Epithelial cell of prostate (primary cell): ENCODE measurements around the gene AFAP1L1.

ENCODE experiments used
- DNase-seq: peaks from one replicate; pipeline ENCODE4 v3.0.0-alpha.2; 2011; ENCODE audit warnings: low read depth, low spot score
- H3K27ac ChIP-seq: fragments of 450-650 bp; 2 replicates; pipeline ENCODE4 v1.5.1; 2017; ENCODE audit warnings: mild to moderate bottlenecking

The AFAP1L1 gene

DNA sequence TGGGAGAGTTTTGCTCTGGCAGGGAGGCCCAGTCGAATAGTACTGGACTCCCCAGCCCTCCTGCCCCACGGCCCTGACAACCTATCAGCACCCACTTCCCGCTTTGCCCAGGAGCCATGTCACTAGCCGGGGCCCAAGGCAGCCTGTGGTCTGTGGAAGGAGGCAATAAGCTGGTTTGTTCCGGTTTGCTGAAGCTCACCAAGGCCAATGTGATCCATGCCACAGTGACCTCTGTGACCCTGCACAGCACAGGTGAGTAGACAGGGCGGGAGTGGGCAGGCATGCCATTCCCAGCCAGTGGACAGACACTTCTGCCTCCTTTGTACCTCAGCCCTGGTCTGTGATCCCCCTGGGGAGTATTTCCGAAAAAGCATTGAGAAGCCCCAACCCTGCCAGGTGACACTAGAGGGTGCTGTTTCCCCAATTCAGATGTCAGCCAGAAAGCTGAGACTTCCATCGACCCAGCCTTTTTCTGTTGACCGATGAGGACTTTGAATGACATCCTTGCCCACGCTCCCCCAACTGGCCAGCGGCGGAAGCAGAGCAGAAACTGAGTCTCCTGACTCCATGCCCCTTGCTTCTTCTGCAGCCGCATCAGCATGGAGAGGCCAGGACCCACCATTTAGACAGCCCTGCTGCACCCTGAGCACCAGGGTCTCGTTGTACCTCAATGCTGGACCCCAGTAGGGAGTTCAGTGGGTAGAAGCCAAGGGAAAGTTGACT is 95.8 kb downstream of the AFAP1L1 start:
- DNase-seq: no peak
- no peak overlapping the region for H3K27ac ChIP-seq

DNA sequence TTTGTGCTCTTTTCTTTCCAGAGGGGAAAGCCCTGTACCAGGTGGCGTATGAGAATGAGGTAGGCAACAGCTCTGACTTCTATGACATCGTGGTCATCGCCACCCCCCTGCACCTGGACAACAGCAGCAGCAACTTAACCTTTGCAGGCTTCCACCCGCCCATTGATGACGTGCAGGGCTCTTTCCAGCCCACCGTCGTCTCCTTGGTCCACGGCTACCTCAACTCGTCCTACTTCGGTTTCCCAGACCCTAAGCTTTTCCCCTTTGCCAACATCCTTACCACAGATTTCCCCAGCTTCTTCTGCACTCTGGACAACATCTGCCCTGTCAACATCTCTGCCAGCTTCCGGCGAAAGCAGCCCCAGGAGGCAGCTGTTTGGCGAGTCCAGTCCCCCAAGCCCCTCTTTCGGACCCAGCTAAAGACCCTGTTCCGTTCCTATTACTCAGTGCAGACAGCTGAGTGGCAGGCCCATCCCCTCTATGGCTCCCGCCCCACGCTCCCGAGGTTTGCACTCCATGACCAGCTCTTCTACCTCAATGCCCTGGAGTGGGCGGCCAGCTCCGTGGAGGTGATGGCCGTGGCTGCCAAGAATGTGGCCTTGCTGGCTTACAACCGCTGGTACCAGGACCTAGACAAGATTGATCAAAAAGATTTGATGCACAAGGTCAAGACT is 96.5 kb downstream of the AFAP1L1 start:
- no peak overlapping the region for H3K27ac ChIP-seq
- DNase-seq: no peak

DNA sequence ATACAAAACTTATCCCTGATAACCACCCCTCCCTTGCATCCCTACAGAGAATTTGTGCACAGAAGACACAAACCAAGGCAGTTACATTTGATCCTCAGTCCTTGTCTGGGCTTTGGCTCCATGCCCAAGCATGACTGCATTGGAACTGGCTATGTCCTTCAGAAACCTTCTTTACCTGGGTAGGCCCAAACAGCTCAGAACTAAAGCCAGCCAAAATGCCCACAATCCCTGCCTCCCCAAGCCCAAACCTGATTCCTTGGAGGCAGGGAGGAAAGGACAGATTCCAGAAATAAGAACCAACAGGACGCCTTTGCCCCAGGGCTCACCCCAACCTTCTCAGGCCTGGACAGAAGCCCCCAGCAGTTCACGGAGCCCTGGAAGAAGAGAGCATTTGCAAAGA is 99.2 kb downstream of the AFAP1L1 start:
- H3K27ac ChIP-seq: no peak overlapping the region
- DNase-seq: no peak

DNA sequence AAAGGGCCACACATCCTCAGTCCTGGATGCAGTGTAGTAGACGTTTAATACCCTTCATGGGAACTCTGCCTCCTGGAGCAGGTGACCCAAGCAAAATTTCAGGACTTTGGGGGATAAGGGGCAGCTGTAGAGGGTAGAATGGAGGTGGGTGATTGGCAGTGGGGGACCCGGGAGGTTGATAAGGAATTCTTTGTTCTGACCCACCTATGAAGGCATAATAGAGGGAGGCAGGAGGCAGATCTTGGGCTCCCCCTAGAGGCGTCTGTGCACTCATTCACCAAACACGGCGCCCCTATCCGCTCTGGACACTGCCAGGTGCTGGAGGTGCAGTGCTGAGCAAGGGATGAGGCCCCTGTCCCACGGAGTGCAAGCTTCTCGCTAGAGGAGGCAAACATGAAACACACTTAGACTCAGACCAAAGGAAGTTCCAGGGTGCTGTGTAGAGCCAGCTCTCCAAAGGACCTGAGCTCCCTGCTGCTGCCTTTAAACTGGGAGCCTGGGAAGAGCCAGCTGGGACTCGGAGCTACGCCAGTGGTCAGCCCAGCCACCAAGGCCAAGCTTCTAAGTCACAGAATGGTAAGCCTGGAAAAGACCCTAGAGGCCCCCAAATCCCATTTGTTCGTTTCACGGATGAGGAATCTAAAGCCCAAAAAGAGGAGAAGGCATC is 99.8 kb downstream of the AFAP1L1 start:
- no peak overlapping the region for H3K27ac ChIP-seq
- no peak for DNase-seq

DNA sequence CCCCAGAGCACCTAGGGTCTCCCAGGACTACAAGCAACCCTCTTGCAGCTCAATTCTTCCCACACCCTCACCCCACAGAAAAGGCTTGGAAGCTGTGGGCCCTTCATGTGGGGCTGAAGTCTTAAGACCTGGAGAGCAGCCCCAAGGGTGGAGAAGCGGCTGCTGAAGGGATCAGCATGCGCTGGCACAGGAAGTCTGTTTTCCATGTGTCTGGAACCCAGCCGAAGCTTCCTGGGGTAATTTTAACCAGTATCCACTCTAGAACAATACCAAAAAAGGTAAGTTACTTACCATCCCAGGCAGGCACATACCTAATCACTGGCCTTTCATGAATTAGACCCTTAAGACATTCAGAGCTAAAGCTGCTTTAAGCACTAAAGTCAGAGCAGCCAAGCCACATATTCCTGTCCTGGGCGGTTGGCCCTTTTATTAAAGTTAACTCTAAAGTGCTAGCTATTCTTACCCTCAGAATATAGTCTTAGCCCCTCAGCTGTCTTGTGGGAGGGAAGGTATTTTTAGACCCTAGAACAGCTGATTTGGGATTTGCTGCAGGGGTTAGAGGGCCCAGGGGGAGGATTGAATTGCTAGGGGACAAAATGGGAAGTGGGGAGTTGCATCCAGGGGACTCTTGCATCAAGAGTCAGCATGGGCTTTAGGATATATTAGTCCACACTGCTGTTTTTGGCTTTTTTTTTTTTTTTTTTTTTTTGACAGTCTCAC is 100.6 kb downstream of the AFAP1L1 start:
- H3K27ac ChIP-seq: no peak overlapping the region
- DNase-seq: no peak

DNA sequence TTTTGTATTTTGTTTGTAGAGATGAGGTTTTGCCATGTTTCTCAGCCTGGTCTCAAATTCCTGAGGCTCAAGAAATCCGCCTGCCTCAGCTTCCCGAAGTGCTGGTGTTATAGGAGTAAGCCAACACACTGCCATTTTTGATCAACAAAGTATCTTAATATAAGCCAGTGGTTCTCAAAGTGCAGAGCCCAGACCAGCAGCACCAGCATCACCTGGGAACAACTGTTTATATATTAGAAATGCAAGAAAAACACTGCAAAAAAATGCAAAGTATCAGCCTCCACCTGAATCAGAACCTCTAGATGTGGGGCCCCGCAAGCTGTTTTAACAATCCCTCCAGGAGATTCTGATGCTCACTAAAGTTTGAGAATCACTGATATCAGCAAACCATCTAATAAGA is 101.3 kb downstream of the AFAP1L1 start:
- no peak for DNase-seq
- no peak overlapping the region for H3K27ac ChIP-seq

DNA sequence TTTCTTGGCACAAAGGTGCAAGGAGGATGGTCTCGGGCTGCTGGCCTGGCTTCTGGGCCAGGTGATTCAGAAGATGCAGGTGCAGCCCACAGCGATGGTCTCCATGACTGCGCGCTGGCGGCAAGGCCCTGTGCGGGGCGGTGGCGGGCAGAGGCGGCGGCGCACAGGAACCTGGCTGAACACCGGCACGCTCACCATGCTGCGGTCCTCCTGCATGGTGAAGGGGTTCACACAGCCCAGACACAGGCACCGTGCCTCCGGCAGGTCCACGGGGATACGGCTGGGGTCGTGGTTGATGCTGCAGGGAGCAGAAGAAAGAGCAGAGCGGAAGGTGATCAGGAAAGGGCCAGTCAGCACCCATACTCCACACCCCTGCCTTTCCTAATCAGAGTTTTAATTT is 102.6 kb downstream of the AFAP1L1 start:
- H3K27ac ChIP-seq: no peak overlapping the region
- no peak for DNase-seq

DNA sequence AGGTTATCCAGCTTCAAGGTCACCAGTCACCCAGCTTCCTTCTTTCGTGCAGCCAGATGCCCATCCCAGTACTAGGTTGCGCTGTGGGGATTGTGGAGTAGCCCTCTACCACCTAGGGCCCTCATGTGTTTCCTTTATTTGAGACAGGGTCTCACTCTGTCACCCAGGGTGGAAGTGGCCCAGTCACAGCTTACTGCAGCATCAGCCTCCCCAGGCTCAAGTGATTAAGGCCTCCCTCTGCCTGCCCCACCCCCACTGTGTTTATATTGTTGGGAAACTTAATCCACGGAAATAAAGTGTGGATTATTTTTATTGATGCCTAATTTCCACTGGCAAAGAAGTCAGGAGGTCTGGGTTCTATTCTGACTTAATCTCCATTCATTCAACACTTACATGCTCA is 103.1 kb downstream of the AFAP1L1 start:
- H3K27ac ChIP-seq: no peak overlapping the region
- no peak for DNase-seq

DNA sequence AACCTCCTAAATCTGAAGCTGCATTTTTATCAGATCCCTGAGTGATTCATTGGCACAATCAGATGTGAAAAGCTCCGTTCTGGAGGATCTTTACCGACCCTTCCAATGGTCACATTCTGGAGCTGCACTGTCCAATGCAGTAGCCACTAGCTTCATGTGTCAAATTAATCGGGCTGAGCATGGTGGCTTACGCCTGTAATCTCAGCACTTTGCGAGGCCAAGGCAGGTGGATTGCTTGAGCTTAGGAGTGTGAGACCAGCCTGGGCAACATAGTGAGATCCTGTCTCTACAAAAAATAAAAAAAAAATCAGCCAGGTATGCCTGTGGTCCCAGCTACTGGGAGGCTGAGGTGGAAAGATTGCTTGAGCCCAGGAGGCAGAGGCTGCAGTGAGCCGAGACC is 103.8 kb downstream of the AFAP1L1 start:
- no peak for DNase-seq
- H3K27ac ChIP-seq: no peak overlapping the region

DNA sequence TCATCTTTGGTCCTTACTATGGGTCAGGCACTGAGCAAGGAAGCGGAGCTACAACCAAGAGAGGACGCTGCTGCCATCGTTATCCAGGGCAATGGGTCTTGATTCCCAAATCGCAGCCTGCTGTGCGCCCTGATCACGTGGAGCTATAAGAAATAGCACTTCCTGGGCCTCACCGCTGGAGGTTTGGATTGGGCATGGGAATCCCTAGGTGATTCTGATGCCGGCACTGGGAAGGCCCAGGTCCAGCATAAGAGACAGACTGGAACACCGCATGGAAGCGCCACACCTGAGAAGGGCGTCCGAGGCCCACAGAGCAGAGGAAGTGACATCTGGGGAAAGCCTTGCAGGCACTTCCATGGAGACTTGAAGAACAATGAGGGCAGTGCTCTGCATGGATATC is 104.4 kb downstream of the AFAP1L1 start:
- H3K27ac ChIP-seq: no peak overlapping the region
- DNase-seq: no peak

DNA sequence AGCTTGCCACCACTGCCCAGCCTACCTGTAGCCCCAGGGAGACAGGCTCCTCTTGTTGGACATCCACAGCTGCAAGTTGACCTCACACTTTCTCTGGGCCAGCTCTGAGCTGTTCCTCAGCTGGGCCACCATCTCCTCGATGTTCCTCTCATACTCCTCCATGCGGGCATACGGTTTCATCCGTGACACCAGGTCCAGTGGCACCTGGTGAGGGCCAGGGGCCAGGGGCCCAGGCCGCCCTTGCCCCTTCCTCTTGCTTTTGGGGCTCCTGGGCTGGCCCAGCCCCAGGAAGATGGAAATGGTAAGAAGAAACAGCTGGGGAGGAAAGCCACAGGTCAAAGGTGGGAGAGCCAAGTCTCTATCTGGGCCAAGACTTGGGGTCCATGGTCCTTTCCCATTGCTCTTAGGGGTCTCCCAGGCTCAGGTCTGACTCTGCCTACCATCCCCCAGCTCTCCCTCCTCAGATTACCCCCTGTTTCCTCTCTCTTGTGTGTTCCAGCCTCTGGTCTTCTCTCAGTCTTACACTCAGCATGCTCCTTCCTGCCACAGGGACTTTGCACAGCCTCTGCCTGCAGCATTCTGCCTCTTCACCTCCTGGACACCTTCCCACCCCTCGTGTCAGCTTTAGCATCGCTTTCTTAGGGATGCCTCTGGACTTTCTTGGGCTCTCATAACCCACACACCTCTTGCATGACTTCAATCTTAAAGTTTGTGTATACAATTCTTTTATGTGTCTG is 105.2 kb downstream of the AFAP1L1 start:
- H3K27ac ChIP-seq: no peak overlapping the region
- no peak for DNase-seq

DNA sequence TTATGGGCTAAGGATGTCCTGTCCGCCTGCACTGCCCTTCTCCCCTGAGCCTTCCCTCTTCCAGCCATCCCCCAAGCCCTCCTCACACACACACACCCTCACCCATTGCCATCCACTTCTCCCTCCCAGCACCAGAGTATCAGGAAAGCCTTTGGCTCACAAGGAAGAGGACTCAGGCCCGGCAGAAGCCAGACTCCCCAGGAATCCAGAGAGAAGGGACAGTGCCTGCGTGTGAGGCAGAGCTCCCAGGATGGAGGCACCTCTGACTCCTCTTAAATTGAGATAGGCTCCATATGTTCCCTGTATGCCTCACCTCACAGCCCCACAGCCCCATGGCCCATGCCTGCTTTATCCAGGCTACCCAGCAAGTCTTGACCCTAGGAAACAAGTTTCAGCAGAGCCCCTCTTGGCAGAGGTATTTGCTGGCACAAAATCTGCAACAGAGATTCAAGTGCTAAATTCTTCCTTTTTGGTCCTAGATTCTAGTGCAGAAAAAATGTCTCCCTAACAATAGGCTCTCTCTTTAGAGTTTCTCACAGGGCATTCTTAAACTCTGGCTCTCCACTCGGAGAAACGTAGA is 106.7 kb downstream of the AFAP1L1 start:
- DNase-seq: no peak
- H3K27ac ChIP-seq: no peak overlapping the region

DNA sequence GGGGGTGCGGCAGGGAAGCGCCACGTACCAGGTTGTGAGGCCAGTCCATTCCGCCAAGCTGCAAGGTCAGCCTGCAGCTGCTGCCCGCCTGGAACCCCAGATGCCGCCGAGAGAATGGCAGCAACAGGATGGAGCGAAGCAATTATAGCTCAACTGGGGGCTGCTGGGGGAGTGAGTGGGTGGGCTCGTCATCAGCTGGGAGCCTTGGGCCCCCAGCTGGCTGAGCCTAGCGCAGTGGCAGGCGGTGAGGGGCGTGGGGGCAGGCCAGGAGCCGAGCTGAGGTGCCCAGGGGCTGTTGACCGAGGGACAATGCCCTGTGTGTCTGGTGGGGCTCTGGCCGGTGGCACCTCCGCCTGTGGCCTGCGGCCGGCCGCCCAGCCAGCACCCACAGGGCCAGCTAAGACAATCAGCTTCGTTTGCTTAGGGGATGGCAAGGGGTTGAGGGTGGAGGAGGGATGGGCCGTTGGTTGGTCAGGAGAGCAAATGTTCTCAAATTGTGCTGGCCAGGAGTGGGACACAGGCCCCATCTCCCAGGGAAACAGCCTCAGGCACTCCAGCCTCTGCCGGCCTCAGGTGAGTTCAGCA is 107.6 kb downstream of the AFAP1L1 start, which contains the start of gene IL17B:
TSS of gene IL17B (minus strand) at position 116 of the 585 bp plus-strand sequence. CDS start at position 49, 67 bp downstream.
- DNase-seq: no peak
- H3K27ac ChIP-seq: no peak within 1 kb of the TSS

DNA sequence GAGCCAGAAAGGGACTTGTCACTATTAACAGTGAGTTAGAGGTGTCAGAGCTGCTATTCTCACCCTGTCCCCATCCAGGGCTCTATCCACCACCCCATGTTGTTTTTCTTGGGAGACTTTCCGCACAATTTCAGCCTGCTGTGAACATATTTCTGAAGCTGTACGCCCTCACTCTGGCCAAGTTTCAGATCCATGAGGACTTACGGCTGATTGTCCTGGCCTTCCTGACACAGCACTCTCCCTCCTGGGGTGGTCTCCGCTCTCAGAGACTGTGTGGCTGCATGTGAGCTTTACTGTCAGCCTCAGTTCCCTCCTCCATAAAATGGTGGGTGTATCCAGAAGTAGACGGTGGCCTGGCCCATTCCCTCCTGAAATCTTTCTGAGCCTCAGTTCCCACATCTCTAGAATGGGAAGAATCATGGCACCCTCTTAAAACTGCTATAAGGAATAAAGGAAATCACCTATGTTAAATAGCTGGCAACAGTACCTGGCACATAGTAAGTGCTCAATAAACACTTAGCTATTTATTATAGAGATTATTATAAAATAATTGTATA is 108.2 kb downstream of the AFAP1L1 start:
- no peak overlapping the region for H3K27ac ChIP-seq
- no peak for DNase-seq

DNA sequence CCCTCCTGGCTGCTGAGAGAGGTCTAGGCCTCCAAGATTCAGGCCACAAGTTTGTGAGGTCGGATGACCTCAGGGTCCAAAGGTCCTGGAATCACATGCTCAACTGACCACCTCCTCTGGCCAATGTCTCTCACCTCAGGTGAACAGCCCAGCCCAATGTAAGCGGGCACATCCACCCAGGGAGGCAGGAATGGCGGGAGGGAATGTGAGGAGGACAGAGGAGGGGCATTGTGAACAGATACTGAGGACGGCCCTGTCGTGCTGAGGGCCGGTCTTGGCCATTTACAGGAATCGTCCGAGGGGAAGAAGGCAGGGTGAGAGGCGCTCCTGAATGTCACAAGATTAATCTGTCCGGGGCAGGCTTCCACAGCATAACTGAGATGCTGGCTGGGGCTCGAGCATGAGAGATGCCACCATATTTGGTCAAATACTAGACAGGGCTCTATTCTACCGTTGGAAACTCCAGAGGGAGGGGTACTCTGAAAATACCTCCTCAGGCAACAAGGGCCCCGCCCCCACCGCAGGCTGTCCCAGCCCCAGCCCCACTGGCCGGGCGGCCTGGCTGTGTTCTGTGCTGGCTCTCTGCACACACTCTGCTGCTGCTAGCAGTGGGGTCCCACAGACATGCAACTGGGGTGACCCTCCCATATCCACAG is 108.9 kb downstream of the AFAP1L1 start:
- H3K27ac ChIP-seq: no peak overlapping the region
- DNase-seq: no peak

DNA sequence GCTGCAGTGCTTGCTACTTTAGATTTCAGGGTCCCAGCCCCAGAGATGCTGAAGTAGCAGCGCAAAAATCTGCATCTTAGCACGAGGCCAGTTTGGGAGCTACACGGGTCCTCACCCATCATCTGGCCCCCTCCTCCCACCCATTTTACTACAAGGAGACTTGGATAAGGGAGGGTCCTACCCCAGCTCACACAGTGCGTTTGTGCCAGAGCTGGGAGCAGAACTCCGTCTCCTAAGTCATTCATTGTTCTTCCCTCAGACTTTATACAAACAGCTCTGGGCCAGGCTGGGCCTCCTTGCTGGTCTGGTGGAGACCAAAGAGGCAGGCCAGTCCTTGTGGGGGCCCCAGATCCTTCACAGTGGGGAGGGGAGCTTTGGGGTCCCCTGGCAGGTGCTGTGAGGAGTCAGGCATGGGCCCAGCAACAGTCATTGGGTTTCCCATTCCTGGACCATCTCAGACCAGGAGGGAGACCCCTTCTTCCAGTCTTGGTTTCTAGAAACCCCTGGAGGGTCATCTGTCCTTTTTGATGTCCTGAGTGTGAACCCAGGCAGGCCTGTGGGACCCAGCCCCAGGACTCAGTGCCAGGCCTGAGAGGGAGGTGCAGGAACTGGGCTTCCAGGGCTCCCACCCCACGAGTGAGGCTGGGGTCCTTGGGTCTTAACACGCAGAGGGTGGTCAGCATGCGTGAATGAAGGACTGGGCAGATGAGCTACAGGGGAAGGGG is 109.8 kb downstream of the AFAP1L1 start:
- no peak for DNase-seq
- H3K27ac ChIP-seq: no peak overlapping the region

DNA sequence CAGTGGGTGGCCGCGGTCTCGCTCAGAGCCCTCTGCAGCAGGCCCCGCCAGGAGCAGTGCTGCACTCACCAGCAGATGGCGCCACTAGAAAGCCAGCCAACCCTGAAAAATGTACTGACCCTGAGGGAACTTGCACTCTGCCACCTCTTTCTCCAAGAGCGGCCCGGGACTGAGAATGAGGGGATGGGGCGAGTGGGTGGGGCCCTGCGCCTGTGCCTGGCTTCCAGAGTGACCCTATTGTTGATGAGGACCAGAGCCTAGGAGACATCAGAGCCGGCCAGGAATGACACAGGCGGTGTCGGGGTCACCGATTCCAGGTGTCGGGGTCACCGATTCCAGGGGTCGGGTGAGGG is 110.3 kb downstream of the AFAP1L1 start:
- peak; percentile 10 for DNase-seq
- H3K27ac ChIP-seq: no peak overlapping the region
